HepG2 (cell line): ENCODE data around the gene CDHR5. TPM values are rescaled to one million over a fixed set of nuclear protein-coding genes. Genes with fewer than 3 reads are reported as not detected.
A peak's percentile ranks its signal among the peaks of the same experiment; 100 is the strongest.

Experiments
- ARNT ChIP-seq: fragments of 450-650 bp; IDR thresholded peaks from 2 replicates; pipeline ENCODE4 v1.6.1; 2017
- EP300 ChIP-seq, 3 experiments: sonication (generic) in 1 of 3; formaldehyde crosslinking in 1 of 3; IDR thresholded peaks; 2 replicates each; pipeline versions ENCODE4 v1.5.1 to v1.6.1; 2011 to 2020; ENCODE audit warnings: low read depth in 2 of 3, low read length in 2 of 3, borderline replicate concordance in 1 of 3, improper control_type of control experiment in 1 of 3, mild to moderate bottlenecking in 1 of 3, missing genetic modification reagents in 1 of 3, moderate library complexity in 1 of 3
- ETV6 ChIP-seq: sonication (generic); formaldehyde crosslinking; conservative IDR thresholded peaks from 2 replicates; pipeline ENCODE4 v1.4.0; 2020; ENCODE audit warnings: missing genetic modification reagents
- HIVEP1 ChIP-seq: sonication (generic); formaldehyde crosslinking; IDR thresholded peaks from 2 replicates; pipeline ENCODE4 v1.4.0; 2020; ENCODE audit warnings: mild to moderate bottlenecking, missing genetic modification reagents
- IRX3 ChIP-seq: sonication (generic); formaldehyde crosslinking; IDR thresholded peaks from 2 replicates; pipeline ENCODE4 v1.8.1; 2023; ENCODE audit warnings: mild to moderate bottlenecking, low read depth, missing genetic modification reagents, borderline replicate concordance
- MED1 ChIP-seq: sonication (generic); formaldehyde crosslinking; IDR thresholded peaks from 2 replicates; pipeline ENCODE4 v1.4.0; 2020; ENCODE audit warnings: missing genetic modification reagents
- NCOA1 ChIP-seq: sonication (generic); formaldehyde crosslinking; IDR thresholded peaks from 2 replicates; pipeline ENCODE4 v1.9.0; 2021; ENCODE audit warnings: missing genetic modification reagents
- POLR2A ChIP-seq, 2 experiments: IDR thresholded peaks; 2 replicates each; pipeline ENCODE4 v1.6.1; 2011; ENCODE audit warnings: low read depth in 2 of 2, low read length in 2 of 2, mild to moderate bottlenecking in 1 of 2, moderate library complexity in 1 of 2; ENCODE audit not compliant: insufficient read depth in 1 of 2
- RARA ChIP-seq: IDR thresholded peaks from 2 replicates; pipeline ENCODE4 v1.6.1; 2016; ENCODE audit warnings: missing genetic modification reagents, missing compliant biosample characterization
- RBM22 ChIP-seq: fragments of 200-400 bp; formaldehyde crosslinking; optimal IDR thresholded peaks from 2 replicates; pipeline ENCODE3; 2017; ENCODE audit warnings: mild to moderate bottlenecking, low read length, moderate library complexity
- RFX1 ChIP-seq: fragments of 450-650 bp; IDR thresholded peaks from 2 replicates; pipeline ENCODE4 v1.6.1; 2017
- RXRB ChIP-seq: IDR thresholded peaks from 2 replicates; pipeline ENCODE4 v1.6.1; 2016; ENCODE audit warnings: borderline replicate concordance, missing genetic modification reagents, missing compliant biosample characterization
- SALL1 ChIP-seq: sonication (generic); formaldehyde crosslinking; IDR thresholded peaks from 2 replicates; pipeline ENCODE4 v1.8.0; 2022; ENCODE audit warnings: mild to moderate bottlenecking, missing genetic modification reagents
- TAF15 ChIP-seq: fragments of 200-400 bp; formaldehyde crosslinking; IDR thresholded peaks from one replicate; pipeline ENCODE4 v1.6.1; 2018; ENCODE audit warnings: mild to moderate bottlenecking, low read depth, low read length; ENCODE audit not compliant: poor library complexity, severe bottlenecking
- ZFY ChIP-seq: sonication (generic); formaldehyde crosslinking; IDR thresholded peaks from 2 replicates; pipeline ENCODE4 v1.4.0; 2020; ENCODE audit warnings: missing genetic modification reagents
- ZNF138 ChIP-seq: sonication (generic); formaldehyde crosslinking; IDR thresholded peaks from 2 replicates; pipeline ENCODE4 v1.5.0; 2020; ENCODE audit warnings: mild to moderate bottlenecking, low read depth, missing genetic modification reagents
- ZNF30 ChIP-seq: sonication (generic); formaldehyde crosslinking; IDR thresholded peaks from 2 replicates; pipeline ENCODE4 v1.5.0; 2020; ENCODE audit warnings: mild to moderate bottlenecking, missing genetic modification reagents
- ZNF335 ChIP-seq: sonication (generic); formaldehyde crosslinking; IDR thresholded peaks from 2 replicates; pipeline ENCODE4 v1.4.0; 2020; ENCODE audit warnings: missing genetic modification reagents
- ZNF747 ChIP-seq: sonication (generic); formaldehyde crosslinking; IDR thresholded peaks from 2 replicates; pipeline ENCODE4 v1.8.1; 2023; ENCODE audit warnings: missing genetic modification reagents, mild to moderate bottlenecking, borderline replicate concordance
- ZSCAN21 ChIP-seq: sonication (generic); formaldehyde crosslinking; IDR thresholded peaks from 2 replicates; pipeline ENCODE4 v1.8.0; 2022; ENCODE audit warnings: mild to moderate bottlenecking, missing genetic modification reagents, moderate library complexity, borderline replicate concordance
- polyA plus RNA-seq, 8 experiments: library from polyadenylated mRNA; depleted of rRNA in 3 of 8; stranded (reverse) in 7 of 8; unstranded in 1 of 8; fragments of >200 nt; fragmentation: Illumina TruSeq in 4 of 8; extraction: Trizol in 4 of 8; gene quantifications; 2 replicates each; pipeline versions ENCODE4 v1.2.1 to v1.2.3, GENCODE V29; 2011 to 2016; ENCODE audit warnings: low read depth in 4 of 8, missing spikeins in 1 of 8, mixed read lengths in 1 of 8; ENCODE audit not compliant: insufficient read depth in 1 of 8
- total RNA-seq, 5 experiments: library from RNA; depleted of rRNA; stranded (reverse); fragments of >200 nt; fragmentation: Illumina TruSeq; extraction: Trizol; gene quantifications; 2 replicates each; pipeline ENCODE4 v1.2.3, GENCODE V29; 2016; ENCODE audit warnings: low read depth in 1 of 5
- TF ChIP-seq, protein P1 (sequence below): sonication (generic); formaldehyde crosslinking; IDR thresholded peaks from 2 replicates; pipeline ENCODE4 v1.4.0; 2020; ENCODE audit warnings: missing genetic modification reagents
- TF ChIP-seq, protein P2 (sequence below): sonication (generic); formaldehyde crosslinking; IDR thresholded peaks from 2 replicates; pipeline ENCODE4 v1.5.1; 2020; ENCODE audit warnings: missing genetic modification reagents, mild to moderate bottlenecking, borderline replicate concordance
- TF ChIP-seq, protein P3 (sequence below): sonication (generic); formaldehyde crosslinking; IDR thresholded peaks from 2 replicates; pipeline ENCODE4 v1.5.1; 2020; ENCODE audit warnings: mild to moderate bottlenecking, missing genetic modification reagents, moderate library complexity

Gene CDHR5
- total and polyA plus RNA-seq, 2 of the 13 experiments (the other 11 are each of a cell fraction or from before 2014, with no cell fraction given), result 0.46 to 0.71 TPM

DNA sequence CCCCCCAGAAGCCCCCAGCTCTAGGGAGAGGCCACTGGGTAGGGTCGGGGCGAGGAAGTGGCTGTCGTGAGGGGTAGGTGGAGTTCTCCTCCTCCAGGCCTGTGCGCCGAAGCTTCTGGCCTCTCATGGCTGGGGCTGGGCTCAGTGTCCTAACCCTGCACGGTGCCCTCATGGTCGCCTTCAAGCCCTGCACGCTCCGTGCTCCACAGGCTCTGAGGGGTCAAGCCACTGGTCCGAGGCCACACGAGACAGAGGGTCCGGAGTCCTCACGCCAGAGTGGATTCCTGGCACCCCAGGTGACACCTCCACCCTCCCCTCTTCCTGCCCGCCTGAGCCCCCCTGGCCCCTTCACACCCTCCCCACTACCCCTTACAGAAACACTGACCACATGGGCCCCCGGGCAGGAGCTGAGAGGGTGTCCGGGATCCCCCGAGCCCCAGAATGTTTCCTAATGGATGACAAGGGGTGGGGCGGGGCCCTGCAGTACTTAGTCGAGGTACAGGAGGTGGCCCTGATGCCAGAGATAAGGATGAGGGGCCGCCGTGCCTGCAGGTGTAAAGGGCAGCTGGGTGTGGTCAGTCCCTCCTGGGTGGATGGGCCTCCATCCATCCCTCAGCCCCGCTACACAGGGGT lies 997 bp upstream of the CDHR5 start (continued):
- 0 out of 4 replicates have a peak, but pooled peaks of 1 of the 2 experiments have one; percentile 30 for TF ChIP-seq POLR2A (IDR thresholded peaks at IDR 0.05; ENCODE audit: insufficient read depth in 1 of 2, low read depth in 2 of 2, low read length in 2 of 2)
- TF ChIP-seq TAF15, result no peak
- no peak for TF ChIP-seq ZNF30 (CRISPR knock-in tag)
- TF ChIP-seq SALL1 (CRISPR knock-in tag), result no peak
- TF ChIP-seq RBM22, result peak; percentile 42
- peak; percentile 36; the same call in 1 of the 2 replicates for TF ChIP-seq ZNF138
- no peak for TF ChIP-seq ARNT
- 0 out of 2 replicates have a peak, but pooled peaks have one; percentile 10 for TF ChIP-seq ZFY
- no peak for TF ChIP-seq RXRB (CRISPR knock-in tag)
- TF ChIP-seq MED1 (CRISPR knock-in tag), result no peak
- no peak for TF ChIP-seq IRX3
- no peak for TF ChIP-seq RFX1
- TF ChIP-seq, protein P1, sequence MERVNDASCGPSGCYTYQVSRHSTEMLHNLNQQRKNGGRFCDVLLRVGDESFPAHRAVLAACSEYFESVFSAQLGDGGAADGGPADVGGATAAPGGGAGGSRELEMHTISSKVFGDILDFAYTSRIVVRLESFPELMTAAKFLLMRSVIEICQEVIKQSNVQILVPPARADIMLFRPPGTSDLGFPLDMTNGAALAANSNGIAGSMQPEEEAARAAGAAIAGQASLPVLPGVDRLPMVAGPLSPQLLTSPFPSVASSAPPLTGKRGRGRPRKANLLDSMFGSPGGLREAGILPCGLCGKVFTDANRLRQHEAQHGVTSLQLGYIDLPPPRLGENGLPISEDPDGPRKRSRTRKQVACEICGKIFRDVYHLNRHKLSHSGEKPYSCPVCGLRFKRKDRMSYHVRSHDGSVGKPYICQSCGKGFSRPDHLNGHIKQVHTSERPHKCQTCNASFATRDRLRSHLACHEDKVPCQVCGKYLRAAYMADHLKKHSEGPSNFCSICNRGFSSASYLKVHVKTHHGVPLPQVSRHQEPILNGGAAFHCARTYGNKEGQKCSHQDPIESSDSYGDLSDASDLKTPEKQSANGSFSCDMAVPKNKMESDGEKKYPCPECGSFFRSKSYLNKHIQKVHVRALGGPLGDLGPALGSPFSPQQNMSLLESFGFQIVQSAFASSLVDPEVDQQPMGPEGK (CRISPR knock-in tag), result peak; percentile 8; the same call in 1 of the 2 replicates
- TF ChIP-seq ZNF747 (CRISPR knock-in tag), result no peak
- TF ChIP-seq, protein P2, sequence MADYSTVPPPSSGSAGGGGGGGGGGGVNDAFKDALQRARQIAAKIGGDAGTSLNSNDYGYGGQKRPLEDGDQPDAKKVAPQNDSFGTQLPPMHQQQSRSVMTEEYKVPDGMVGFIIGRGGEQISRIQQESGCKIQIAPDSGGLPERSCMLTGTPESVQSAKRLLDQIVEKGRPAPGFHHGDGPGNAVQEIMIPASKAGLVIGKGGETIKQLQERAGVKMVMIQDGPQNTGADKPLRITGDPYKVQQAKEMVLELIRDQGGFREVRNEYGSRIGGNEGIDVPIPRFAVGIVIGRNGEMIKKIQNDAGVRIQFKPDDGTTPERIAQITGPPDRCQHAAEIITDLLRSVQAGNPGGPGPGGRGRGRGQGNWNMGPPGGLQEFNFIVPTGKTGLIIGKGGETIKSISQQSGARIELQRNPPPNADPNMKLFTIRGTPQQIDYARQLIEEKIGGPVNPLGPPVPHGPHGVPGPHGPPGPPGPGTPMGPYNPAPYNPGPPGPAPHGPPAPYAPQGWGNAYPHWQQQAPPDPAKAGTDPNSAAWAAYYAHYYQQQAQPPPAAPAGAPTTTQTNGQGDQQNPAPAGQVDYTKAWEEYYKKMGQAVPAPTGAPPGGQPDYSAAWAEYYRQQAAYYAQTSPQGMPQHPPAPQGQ (CRISPR knock-in tag), result no peak
- TF ChIP-seq ETV6 (CRISPR knock-in tag), result 0 out of 2 replicates have a peak, but pooled peaks have one; percentile 13
- no peak for TF ChIP-seq EP300 (IDR thresholded peaks at IDR 0.05; ENCODE audit: low read depth in 2 of 2, low read length in 2 of 2)
- no peak for TF ChIP-seq EP300 (CRISPR knock-in tag; IDR thresholded peaks at IDR 0.05; ENCODE audit: borderline replicate concordance)
- TF ChIP-seq, protein P3, sequence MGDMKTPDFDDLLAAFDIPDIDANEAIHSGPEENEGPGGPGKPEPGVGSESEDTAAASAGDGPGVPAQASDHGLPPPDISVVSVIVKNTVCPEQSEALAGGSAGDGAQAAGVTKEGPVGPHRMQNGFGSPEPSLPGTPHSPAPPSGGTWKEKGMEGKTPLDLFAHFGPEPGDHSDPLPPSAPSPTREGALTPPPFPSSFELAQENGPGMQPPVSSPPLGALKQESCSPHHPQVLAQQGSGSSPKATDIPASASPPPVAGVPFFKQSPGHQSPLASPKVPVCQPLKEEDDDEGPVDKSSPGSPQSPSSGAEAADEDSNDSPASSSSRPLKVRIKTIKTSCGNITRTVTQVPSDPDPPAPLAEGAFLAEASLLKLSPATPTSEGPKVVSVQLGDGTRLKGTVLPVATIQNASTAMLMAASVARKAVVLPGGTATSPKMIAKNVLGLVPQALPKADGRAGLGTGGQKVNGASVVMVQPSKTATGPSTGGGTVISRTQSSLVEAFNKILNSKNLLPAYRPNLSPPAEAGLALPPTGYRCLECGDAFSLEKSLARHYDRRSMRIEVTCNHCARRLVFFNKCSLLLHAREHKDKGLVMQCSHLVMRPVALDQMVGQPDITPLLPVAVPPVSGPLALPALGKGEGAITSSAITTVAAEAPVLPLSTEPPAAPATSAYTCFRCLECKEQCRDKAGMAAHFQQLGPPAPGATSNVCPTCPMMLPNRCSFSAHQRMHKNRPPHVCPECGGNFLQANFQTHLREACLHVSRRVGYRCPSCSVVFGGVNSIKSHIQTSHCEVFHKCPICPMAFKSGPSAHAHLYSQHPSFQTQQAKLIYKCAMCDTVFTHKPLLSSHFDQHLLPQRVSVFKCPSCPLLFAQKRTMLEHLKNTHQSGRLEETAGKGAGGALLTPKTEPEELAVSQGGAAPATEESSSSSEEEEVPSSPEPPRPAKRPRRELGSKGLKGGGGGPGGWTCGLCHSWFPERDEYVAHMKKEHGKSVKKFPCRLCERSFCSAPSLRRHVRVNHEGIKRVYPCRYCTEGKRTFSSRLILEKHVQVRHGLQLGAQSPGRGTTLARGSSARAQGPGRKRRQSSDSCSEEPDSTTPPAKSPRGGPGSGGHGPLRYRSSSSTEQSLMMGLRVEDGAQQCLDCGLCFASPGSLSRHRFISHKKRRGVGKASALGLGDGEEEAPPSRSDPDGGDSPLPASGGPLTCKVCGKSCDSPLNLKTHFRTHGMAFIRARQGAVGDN (CRISPR knock-in tag), result 0 out of 2 replicates have a peak, but pooled peaks have one; percentile 12
- TF ChIP-seq HIVEP1 (CRISPR knock-in tag), result no peak
- peak; percentile 16; the same call in 1 of the 2 replicates for TF ChIP-seq RARA (CRISPR knock-in tag)
- no peak for TF ChIP-seq ZSCAN21 (CRISPR knock-in tag)
- no peak for TF ChIP-seq NCOA1
- TF ChIP-seq ZNF335 (CRISPR knock-in tag), result no peak
